ENCODE measurements around the gene HUS1B. TPM values are rescaled to one million over a fixed set of nuclear protein-coding genes. Genes with fewer than 3 reads are reported as not detected.

The HUS1B gene
- total RNA-seq, 1 donor from 2014 or later: 0.40 TPM

- no peak for ATAC-seq
Observed at GRCh38 chr6:620950-621349, 36.0 kb downstream of the HUS1B start.

- ATAC-seq: no peak
Observed at GRCh38 chr6:620166-620565, 36.7 kb downstream of the HUS1B start.

- ATAC-seq: no peak
Observed at GRCh38 chr6:617456-618100, 39.3 kb downstream of the HUS1B start.

- ATAC-seq: no peak
Observed at GRCh38 chr6:613981-614380, 42.9 kb downstream of the HUS1B start.

- no peak for ATAC-seq
Observed at GRCh38 chr6:611928-612327, 45.0 kb downstream of the HUS1B start.

- no peak for ATAC-seq
Observed at GRCh38 chr6:610882-611281, 46.0 kb downstream of the HUS1B start.

GRCh38 chr6:609905-610304 is 47.0 kb downstream of the HUS1B start:
- ATAC-seq: no peak

- no peak for ATAC-seq
Observed at GRCh38 chr6:606829-607379, 50.0 kb downstream of the HUS1B start.

Other genes with a start within 250 kb of the HUS1B start
- 17.1 TPM for gene EXOC2, start 36.0 kb upstream of the HUS1B start, total RNA-seq

All from esophagus mucosa (tissue), 1 donor.